ENCODE measurements around the gene PGLYRP2.

PGLYRP2 gene

DNA sequence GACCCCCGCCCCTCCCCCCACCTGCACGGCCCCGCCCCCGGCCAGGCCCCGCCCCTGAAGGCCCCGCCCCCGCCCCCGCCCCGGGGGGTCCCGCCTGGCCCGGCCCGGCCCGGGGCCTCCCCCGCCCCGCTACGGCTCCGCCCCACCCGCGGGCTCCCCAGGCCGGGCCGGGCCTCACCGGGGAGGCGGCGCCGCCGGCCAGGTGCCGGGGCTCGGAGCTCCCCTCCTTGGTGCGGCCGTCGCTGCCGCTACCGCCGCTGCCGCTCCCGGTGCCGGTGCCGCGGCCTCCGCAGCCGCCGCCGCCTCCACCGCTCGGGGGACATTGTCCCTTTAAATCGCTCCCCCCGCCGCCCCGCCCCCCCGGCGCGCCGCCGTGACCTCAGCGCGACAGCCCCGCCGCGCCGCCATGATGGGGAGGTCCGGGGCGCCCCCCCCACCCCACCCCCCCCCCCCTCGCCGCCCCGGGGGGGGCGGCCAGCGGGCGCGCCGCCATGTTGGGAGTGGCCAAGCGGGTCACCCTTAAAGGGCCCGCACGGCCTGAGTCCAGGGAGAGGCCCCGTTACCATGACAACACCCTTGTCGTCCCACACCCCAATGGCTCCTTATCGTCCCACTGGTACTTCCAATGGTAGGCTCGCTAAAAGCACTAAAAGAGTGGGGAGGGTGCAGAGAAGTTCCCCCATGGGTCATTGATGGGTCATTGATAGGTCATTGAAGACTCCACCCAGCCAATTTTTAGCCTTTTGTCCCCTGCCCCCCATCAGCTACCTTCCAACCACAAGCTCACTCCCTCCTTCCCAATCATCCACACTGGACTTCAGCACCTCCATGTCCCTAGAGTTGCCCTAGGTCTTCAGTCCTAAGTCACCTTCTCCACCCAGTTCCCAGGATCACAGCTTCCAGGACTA is 29.4 kb downstream of the PGLYRP2 start, which contains the start of gene WIZ (continued):
- TF ChIP-seq ZNF341 (tag by site-specific recombination; IDR thresholded peaks at IDR 0.05; ENCODE audit: low read depth) (no peak), ZBTB26 (tag by site-specific recombination; optimal IDR thresholded peaks at IDR 0.05) (peak; percentile 20), ZNF530 (tag by site-specific recombination; IDR thresholded peaks at IDR 0.05; ENCODE audit: low read depth) (no peak), TSHZ1 (tag by site-specific recombination; IDR thresholded peaks at IDR 0.05; ENCODE audit: borderline replicate concordance) (no peak), ZNF529 (tag by site-specific recombination; IDR thresholded peaks at IDR 0.05; ENCODE audit: insufficient replicate concordance) (no peak), SP7 (tag by site-specific recombination; IDR thresholded peaks at IDR 0.05) (no peak), ZEB2 (tag by site-specific recombination; IDR thresholded peaks at IDR 0.05) (no peak), ZNF202 (tag by site-specific recombination; IDR thresholded peaks at IDR 0.05; ENCODE audit: borderline replicate concordance) (no peak), ZNF324 (tag by site-specific recombination; IDR thresholded peaks at IDR 0.05) (no peak), PRDM1 (tag by site-specific recombination; IDR thresholded peaks at IDR 0.05) (no peak), ZBTB48 (tag by site-specific recombination; IDR thresholded peaks at IDR 0.05) (0 out of 2 replicates have a peak, but pooled peaks have one; percentile 41), ZNF157 (tag by site-specific recombination; IDR thresholded peaks at IDR 0.05) (no peak), ZNF654 (tag by site-specific recombination; IDR thresholded peaks at IDR 0.05; ENCODE audit: low read depth) (no peak), ZNF677 (tag by site-specific recombination; IDR thresholded peaks at IDR 0.05) (no peak), ZNF600 (tag by site-specific recombination; IDR thresholded peaks at IDR 0.05) (no peak), ZNF843 (tag by site-specific recombination; IDR thresholded peaks at IDR 0.05) (no peak), ZNF791 (tag by site-specific recombination; IDR thresholded peaks at IDR 0.05) (no peak), ZFP37 (tag by site-specific recombination; IDR thresholded peaks at IDR 0.05) (no peak), ZNF311 (tag by site-specific recombination; IDR thresholded peaks at IDR 0.05; ENCODE audit: borderline replicate concordance) (no peak), YY1 (tag by site-specific recombination; IDR thresholded peaks at IDR 0.05) (0 out of 2 replicates have a peak, but pooled peaks have one; percentile 41), GLI2 (tag by site-specific recombination; IDR thresholded peaks at IDR 0.05; ENCODE audit: borderline replicate concordance, low read depth) (no peak), TCF7L2 (IDR thresholded peaks at IDR 0.05; ENCODE audit: borderline replicate concordance, low read depth, low read length) (no peak), SALL2 (tag by site-specific recombination; IDR thresholded peaks at IDR 0.05; ENCODE audit: borderline replicate concordance) (no peak), ZIC2 (tag by site-specific recombination; IDR thresholded peaks at IDR 0.05) (no peak), CTCF (tag by site-specific recombination; IDR thresholded peaks at IDR 0.05) (no peak), SCRT1 (tag by site-specific recombination; IDR thresholded peaks at IDR 0.05; ENCODE audit: borderline replicate concordance) (no peak)
- TF ChIP-seq, protein P1, sequence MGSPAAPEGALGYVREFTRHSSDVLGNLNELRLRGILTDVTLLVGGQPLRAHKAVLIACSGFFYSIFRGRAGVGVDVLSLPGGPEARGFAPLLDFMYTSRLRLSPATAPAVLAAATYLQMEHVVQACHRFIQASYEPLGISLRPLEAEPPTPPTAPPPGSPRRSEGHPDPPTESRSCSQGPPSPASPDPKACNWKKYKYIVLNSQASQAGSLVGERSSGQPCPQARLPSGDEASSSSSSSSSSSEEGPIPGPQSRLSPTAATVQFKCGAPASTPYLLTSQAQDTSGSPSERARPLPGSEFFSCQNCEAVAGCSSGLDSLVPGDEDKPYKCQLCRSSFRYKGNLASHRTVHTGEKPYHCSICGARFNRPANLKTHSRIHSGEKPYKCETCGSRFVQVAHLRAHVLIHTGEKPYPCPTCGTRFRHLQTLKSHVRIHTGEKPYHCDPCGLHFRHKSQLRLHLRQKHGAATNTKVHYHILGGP (tag by site-specific recombination; IDR thresholded peaks at IDR 0.05), result no peak
- TF ChIP-seq, protein P2, sequence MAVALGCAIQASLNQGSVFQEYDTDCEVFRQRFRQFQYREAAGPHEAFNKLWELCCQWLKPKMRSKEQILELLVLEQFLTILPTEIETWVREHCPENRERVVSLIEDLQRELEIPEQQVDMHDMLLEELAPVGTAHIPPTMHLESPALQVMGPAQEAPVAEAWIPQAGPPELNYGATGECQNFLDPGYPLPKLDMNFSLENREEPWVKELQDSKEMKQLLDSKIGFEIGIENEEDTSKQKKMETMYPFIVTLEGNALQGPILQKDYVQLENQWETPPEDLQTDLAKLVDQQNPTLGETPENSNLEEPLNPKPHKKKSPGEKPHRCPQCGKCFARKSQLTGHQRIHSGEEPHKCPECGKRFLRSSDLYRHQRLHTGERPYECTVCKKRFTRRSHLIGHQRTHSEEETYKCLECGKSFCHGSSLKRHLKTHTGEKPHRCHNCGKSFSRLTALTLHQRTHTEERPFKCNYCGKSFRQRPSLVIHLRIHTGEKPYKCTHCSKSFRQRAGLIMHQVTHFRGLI (tag by site-specific recombination; IDR thresholded peaks at IDR 0.05), result no peak
- TF ChIP-seq, protein P3, sequence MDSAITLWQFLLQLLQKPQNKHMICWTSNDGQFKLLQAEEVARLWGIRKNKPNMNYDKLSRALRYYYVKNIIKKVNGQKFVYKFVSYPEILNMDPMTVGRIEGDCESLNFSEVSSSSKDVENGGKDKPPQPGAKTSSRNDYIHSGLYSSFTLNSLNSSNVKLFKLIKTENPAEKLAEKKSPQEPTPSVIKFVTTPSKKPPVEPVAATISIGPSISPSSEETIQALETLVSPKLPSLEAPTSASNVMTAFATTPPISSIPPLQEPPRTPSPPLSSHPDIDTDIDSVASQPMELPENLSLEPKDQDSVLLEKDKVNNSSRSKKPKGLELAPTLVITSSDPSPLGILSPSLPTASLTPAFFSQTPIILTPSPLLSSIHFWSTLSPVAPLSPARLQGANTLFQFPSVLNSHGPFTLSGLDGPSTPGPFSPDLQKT (IDR thresholded peaks at IDR 0.05; ENCODE audit: borderline replicate concordance, low read depth, low read length), result no peak
